Tibial nerve (tissue), 3 donors: Measurements from ENCODE around the gene SORCS2.

Source experiments
- CTCF ChIP-seq, 5 experiments: fragments of 200-600 bp in 3 of 5; fragments of 450-650 bp in 2 of 5; sonication (generic) in 3 of 5; IDR thresholded peaks; one replicate each; pipeline ENCODE4 v1.5.1; 2016 to 2019; ENCODE audit warnings: antibody characterized with exemption in 5 of 5, mild to moderate bottlenecking in 3 of 5, moderate library complexity in 2 of 5
- POLR2A ChIP-seq, 2 donors: fragments of 450-650 bp; IDR thresholded peaks; one replicate each; pipeline ENCODE4 v1.6.1; 2017; ENCODE audit warnings: antibody characterized with exemption in 2 of 2, mild to moderate bottlenecking in 2 of 2, moderate library complexity in 2 of 2

- TF ChIP-seq POLR2A (IDR thresholded peaks at IDR 0.05) = no peak
- TF ChIP-seq CTCF (IDR thresholded peaks at IDR 0.05) = no peak
Observed at GRCh38 chr4:7311205-7311604, 118.9 kb downstream of the SORCS2 start.
